Endothelial cell of umbilical vein (primary cell): ENCODE results near the gene IFRD2. TPM values are rescaled to one million over a fixed set of nuclear protein-coding genes. Genes with fewer than 3 reads are reported as not detected.

Experiments
- BruUV-seq: library from RNA; stranded (reverse); fragments of 400-500 nt; replicated peaks from 2 replicates; lab custom pipeline; 2021; lab: Mats Ljungman, UMichigan
- CTCF ChIA-PET: fragments of 300-600, 350-600 bp; sonication (Branson Sonifier 250); formaldehyde crosslinking; loops from one replicate; lab custom pipeline; 2021; ENCODE audit warnings: antibody characterized with exemption, inconsistent platforms; lab: Charles Lee
- POLR2A ChIA-PET: fragments of 300-600, 350-600 bp; sonication (Branson Sonifier 250); formaldehyde crosslinking; loops from one replicate; lab custom pipeline; 2021; ENCODE audit warnings: antibody characterized with exemption, inconsistent platforms; lab: Charles Lee
- DNase-seq: peaks from one replicate; pipeline ENCODE4 v3.0.0-alpha.2; 2011; ENCODE audit warnings: low read depth, low spot score
- FAIRE-seq: peaks from 2 replicates; lab custom pipeline; 2011; peaks lifted over from hg19 to GRCh38; lab: Jason Lieb, UNC
- H2AFZ ChIP-seq: 2 replicates; pipeline ENCODE4 v1.6.0; 2012; ENCODE audit warnings: low read depth, low read length, control low read depth, inconsistent platforms
- H3K27ac ChIP-seq: 2 replicates; pipeline ENCODE4 v1.5.1; 2011; ENCODE audit warnings: low read depth, mild to moderate bottlenecking, control low read depth, low read length, moderate library complexity; ENCODE audit not compliant: insufficient read depth
- H3K27me3 ChIP-seq, 2 experiments: 2 replicates each; pipeline versions ENCODE4 v1.6.0 to v1.6.1; 2011; ENCODE audit warnings: low read length in 2 of 2, mixed read lengths in 1 of 2; ENCODE audit not compliant: control insufficient read depth in 2 of 2, insufficient read depth in 2 of 2
- H3K36me3 ChIP-seq, 2 experiments: 2 replicates in 1 of 2; 3 replicates in 1 of 2; pipeline ENCODE4 v1.5.1; 2011; ENCODE audit warnings: low read length in 2 of 2, mild to moderate bottlenecking in 1 of 2, moderate library complexity in 1 of 2; ENCODE audit not compliant: control insufficient read depth in 2 of 2, insufficient read depth in 2 of 2; ENCODE audit errors: extremely low read depth in 1 of 2
- H3K4me1 ChIP-seq: 3 replicates; pipeline ENCODE4 v1.5.1; 2011; ENCODE audit warnings: mild to moderate bottlenecking, low read length; ENCODE audit not compliant: control insufficient read depth, insufficient read depth; ENCODE audit errors: extremely low read depth
- H3K4me2 ChIP-seq: 2 replicates; pipeline ENCODE4 v1.6.1; 2011; ENCODE audit warnings: low read length, control low read depth, mixed read lengths; ENCODE audit not compliant: insufficient read depth
- H3K4me3 ChIP-seq, 3 experiments: fragments of 200-600 bp in 1 of 3; sonication (generic), shearing (Covaris generic) in 1 of 3; replicated peaks in 1 of 3; 2 replicates each; pipeline ENCODE4 v1.5.1; 2011 to 2016; ENCODE audit warnings: control low read depth in 3 of 3, low read length in 3 of 3, mild to moderate bottlenecking in 2 of 3, inconsistent platforms in 1 of 3, low read depth in 1 of 3, moderate library complexity in 1 of 3; ENCODE audit not compliant: insufficient read depth in 1 of 3
- H3K79me2 ChIP-seq: 2 replicates; pipeline ENCODE4 v1.6.0; 2012; ENCODE audit warnings: low read length, inconsistent platforms; ENCODE audit not compliant: control insufficient read depth, insufficient read depth
- H3K9ac ChIP-seq: replicated peaks from 2 replicates; pipeline ENCODE3; 2011; ENCODE audit warnings: low read length, control low read depth; ENCODE audit not compliant: insufficient read depth; ENCODE audit errors: extremely low read depth
- H3K9me1 ChIP-seq: replicated peaks from 3 replicates; pipeline ENCODE4 v1.6.0; 2011; ENCODE audit warnings: mild to moderate bottlenecking, low read length; ENCODE audit not compliant: control insufficient read depth, insufficient read depth; ENCODE audit errors: extremely low read depth
- H3K9me3 ChIP-seq: replicated peaks from 2 replicates; pipeline ENCODE4 v1.5.1; 2012; ENCODE audit warnings: low read length, inconsistent platforms; ENCODE audit not compliant: control insufficient read depth, insufficient read depth
- H4K20me1 ChIP-seq: replicated peaks from 2 replicates; pipeline ENCODE3; 2011; ENCODE audit warnings: mild to moderate bottlenecking, low read length; ENCODE audit not compliant: control insufficient read depth, insufficient read depth; ENCODE audit errors: extremely low read depth
- CTCF ChIP-seq, 2 donors: IDR thresholded peaks; 1 replicate in 1 of 2; 2 replicates in 1 of 2; pipeline ENCODE4 v1.5.1; 2011; ENCODE audit warnings: low read length in 2 of 2, mild to moderate bottlenecking in 2 of 2, moderate library complexity in 2 of 2, control low read depth in 1 of 2, inconsistent platforms in 1 of 2, low read depth in 1 of 2; ENCODE audit not compliant: insufficient read depth in 1 of 2; ENCODE audit errors: extremely low read depth in 1 of 2
- EZH2 ChIP-seq: IDR thresholded peaks from 2 replicates; pipeline ENCODE4 v1.6.1; 2012; ENCODE audit warnings: borderline replicate concordance, low read depth, mild to moderate bottlenecking, moderate library complexity, low read length, inconsistent platforms; ENCODE audit not compliant: severe bottlenecking
- FOS ChIP-seq: IDR thresholded peaks from 2 replicates; pipeline ENCODE4 v1.6.1; 2011; ENCODE audit warnings: mild to moderate bottlenecking, low read length, moderate library complexity, borderline replicate concordance; ENCODE audit not compliant: insufficient read depth
- GATA2 ChIP-seq: IDR thresholded peaks from 2 replicates; pipeline ENCODE4 v1.7.0; 2011; ENCODE audit warnings: low read depth, mild to moderate bottlenecking, moderate library complexity, mixed read lengths, low read length; ENCODE audit not compliant: insufficient read length, insufficient read depth
- JUN ChIP-seq: IDR thresholded peaks from 2 replicates; pipeline ENCODE4 v1.6.1; 2011; ENCODE audit warnings: borderline replicate concordance, low read depth; ENCODE audit not compliant: insufficient read length, insufficient read depth
- MAX ChIP-seq: IDR thresholded peaks from 2 replicates; pipeline ENCODE4 v1.6.1; 2011; ENCODE audit not compliant: insufficient read depth, insufficient read length
- MYC ChIP-seq: IDR thresholded peaks from one replicate; pipeline ENCODE4 v1.6.1; 2011; ENCODE audit warnings: mild to moderate bottlenecking, low read depth, low read length
- POLR2A ChIP-seq: IDR thresholded peaks from 2 replicates; pipeline ENCODE4 v1.6.1; 2012; ENCODE audit warnings: low read depth, mild to moderate bottlenecking, control low read depth, low read length
- POLR2AphosphoS5 ChIP-seq: IDR thresholded peaks from 2 replicates; pipeline ENCODE4 v1.6.1; 2012; ENCODE audit warnings: low read depth, mild to moderate bottlenecking, control low read depth, low read length, moderate library complexity; ENCODE audit not compliant: insufficient read depth
- dilution Hi-C: fragments of 300-500 bp; cut with MboI; formaldehyde crosslinking; loops from one replicate; pipeline ENCODE4 v1.15.0; 2019; ENCODE audit warnings: low sequenced_read_pairs; ENCODE audit not compliant: extremely low pct_ligation_motif_present
- intact Hi-C: fragments of 100-400 bp; cut with micrococcal nuclease; formaldehyde crosslinking; loops from one replicate; pipeline ENCODE4 v1.10.0; 2022
- polyA plus RNA-seq, 4 experiments: library from polyadenylated mRNA; depleted of rRNA in 3 of 4; stranded (reverse) in 3 of 4; unstranded in 1 of 4; fragments of >200 nt; gene quantifications; 2 replicates each; pipeline versions ENCODE4 v1.2.1 to v1.2.3, GENCODE V29; 2011 to 2012; ENCODE audit warnings: missing spikeins in 1 of 4
- total RNA-seq: library from RNA; stranded (reverse); gene quantifications from 2 replicates; pipeline ENCODE4 v1.2.3, GENCODE V29; 2021

Gene IFRD2
- total and polyA plus RNA-seq, 2 donors (not counting 3 experiments of a cell fraction or from before 2014, with no cell fraction given) = 99.4 to 111 TPM

- CTCF ChIA-PET = interaction anchor here (0.5 to 4.7 kb wide), 7 partner anchors 11 to 77 kb away, joined by 3 to 53 read pairs (median 4); no protein-coding TSS in a partner anchor
These were observed 20.8 kb downstream of the IFRD2 start for GRCh38 chr3:50271314-50271936.

More at GRCh38 chr3:50271314-50271936, 20.8 kb downstream of the IFRD2 start:
- H3K9me1 ChIP-seq = no peaks in the 10 kb centered on the region
- no peak for FAIRE-seq
- no peak overlapping the region for H3K9ac ChIP-seq
- peaks cover 19 to 22% of the 10 kb centered on the region in 2 experiments for H3K27me3 ChIP-seq
- no peaks in the 10 kb centered on the region for H3K36me3 ChIP-seq
- dilution Hi-C loops (no loop called here), intact Hi-C loops (loop anchor here (2.0 kb wide), 1 partner anchor 17 kb away; no protein-coding TSS in a partner anchor)
- no peak overlapping the region for H3K27ac ChIP-seq
- POLR2A ChIA-PET = interaction anchor here (0.6 kb wide), 1 partner anchor 71 kb away, joined by 3 read pairs; no protein-coding TSS in a partner anchor
- no peaks in the 10 kb centered on the region for H3K79me2 ChIP-seq
- peaks cover 2% of the 10 kb centered on the region for H3K4me1 ChIP-seq
- no peak overlapping the region for H2AFZ ChIP-seq
- no peak for DNase-seq
- no peaks in the 10 kb centered on the region for H4K20me1 ChIP-seq
- no peaks in the 10 kb centered on the region for H3K9me3 ChIP-seq
- no peak overlapping the region for H3K4me3 ChIP-seq
- no peak overlapping the region for H3K4me2 ChIP-seq
- TF ChIP-seq POLR2AphosphoS5 (no peak), GATA2 (no peak), FOS (no peak), EZH2 (no peak), JUN (no peak), POLR2A (no peak), CTCF (IDR thresholded peaks at IDR 0.05; ENCODE audit: extremely low read depth in 1 of 2, insufficient read depth in 1 of 2, low read depth in 1 of 2, low read length in 2 of 2) (no peak), MYC (no peak), MAX (no peak)
- BruUV-seq = no TSS peak
